Measurements from ENCODE around the gene SAGE1.
"Not testable (repeated sequence)": the region's sequence is repeated elsewhere in the genome, so short reads cannot be mapped to it uniquely, and the experiment has no call there.

Gene SAGE1, protein sequence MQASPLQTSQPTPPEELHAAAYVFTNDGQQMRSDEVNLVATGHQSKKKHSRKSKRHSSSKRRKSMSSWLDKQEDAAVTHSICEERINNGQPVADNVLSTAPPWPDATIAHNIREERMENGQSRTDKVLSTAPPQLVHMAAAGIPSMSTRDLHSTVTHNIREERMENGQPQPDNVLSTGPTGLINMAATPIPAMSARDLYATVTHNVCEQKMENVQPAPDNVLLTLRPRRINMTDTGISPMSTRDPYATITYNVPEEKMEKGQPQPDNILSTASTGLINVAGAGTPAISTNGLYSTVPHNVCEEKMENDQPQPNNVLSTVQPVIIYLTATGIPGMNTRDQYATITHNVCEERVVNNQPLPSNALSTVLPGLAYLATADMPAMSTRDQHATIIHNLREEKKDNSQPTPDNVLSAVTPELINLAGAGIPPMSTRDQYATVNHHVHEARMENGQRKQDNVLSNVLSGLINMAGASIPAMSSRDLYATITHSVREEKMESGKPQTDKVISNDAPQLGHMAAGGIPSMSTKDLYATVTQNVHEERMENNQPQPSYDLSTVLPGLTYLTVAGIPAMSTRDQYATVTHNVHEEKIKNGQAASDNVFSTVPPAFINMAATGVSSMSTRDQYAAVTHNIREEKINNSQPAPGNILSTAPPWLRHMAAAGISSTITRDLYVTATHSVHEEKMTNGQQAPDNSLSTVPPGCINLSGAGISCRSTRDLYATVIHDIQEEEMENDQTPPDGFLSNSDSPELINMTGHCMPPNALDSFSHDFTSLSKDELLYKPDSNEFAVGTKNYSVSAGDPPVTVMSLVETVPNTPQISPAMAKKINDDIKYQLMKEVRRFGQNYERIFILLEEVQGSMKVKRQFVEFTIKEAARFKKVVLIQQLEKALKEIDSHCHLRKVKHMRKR

DNA sequence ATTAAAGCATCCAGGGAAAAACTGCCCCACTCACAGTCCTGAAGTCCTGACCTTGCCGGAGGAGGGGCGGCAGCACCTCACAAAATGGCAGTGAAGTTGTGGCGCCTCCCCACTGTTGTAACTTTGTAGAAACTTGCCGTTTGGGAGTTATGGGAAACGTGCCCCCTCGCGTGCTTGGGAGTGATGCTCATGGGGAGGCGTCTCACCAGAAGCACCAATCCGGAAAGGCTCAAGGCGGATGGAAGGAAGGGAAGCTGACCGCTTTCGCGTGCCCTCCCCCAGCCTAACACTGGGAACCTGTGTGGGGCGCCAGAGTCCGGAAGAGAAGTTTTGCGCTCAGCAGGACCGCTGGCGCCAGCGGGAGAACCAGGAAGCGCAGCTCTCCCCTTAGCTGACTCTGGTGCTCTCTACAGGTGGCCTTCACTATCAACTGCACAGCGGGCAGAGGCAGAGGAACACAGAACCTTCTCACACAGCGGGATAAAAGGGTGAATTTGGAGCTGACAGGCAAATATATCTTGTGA lies at the start of gene SAGE1, which contains the start of gene CT45A10:
SAGE1 (plus strand) TSS at position 423 of the 524 bp plus-strand sequence. CDS start 2,527 bp downstream, outside the sequence.
CT45A10 (minus strand) TSS at position 151 of the 524 bp plus-strand sequence. CDS start 8,100 bp downstream, outside the sequence.
- no peak for DNase-seq

DNA sequence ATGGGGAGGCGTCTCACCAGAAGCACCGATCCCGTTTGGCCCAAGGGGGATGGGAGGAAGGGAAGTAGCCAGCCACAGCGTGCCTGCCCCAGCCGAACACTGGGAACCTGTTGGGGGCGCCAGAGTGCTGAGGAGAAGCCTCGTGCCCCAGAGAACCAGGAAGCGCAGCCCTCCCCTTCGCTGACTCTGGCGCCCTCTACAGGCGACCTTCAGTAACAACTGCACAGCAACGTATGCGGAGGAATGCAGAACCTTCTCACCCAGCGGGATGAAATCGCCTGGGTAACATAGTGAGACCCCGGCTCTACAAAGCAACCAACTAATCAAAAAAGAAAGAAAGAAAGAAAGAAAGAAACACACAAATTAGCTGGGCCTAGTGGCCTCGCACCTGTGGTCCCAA lies 39.1 kb upstream of the SAGE1 start, which contains the start of gene CT45A8:
CT45A8 (minus strand) TSS at position 101 of the 400 bp plus-strand sequence. CDS start 3,755 bp downstream, outside the sequence.
- not testable (repeated sequence) for DNase-seq

DNA sequence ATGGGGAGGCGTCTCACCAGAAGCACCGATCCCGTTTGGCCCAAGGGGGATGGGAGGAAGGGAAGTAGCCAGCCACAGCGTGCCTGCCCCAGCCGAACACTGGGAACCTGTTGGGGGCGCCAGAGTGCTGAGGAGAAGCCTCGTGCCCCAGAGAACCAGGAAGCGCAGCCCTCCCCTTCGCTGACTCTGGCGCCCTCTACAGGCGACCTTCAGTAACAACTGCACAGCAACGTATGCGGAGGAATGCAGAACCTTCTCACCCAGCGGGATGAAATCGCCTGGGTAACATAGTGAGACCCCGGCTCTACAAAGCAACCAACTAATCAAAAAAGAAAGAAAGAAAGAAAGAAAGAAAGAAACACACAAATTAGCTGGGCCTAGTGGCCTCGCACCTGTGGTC lies 21.8 kb upstream of the SAGE1 start, which contains the start of gene CT45A9:
CT45A9 (minus strand) TSS at position 101 of the 400 bp plus-strand sequence. CDS start 3,751 bp downstream, outside the sequence.
- not testable (repeated sequence) for DNase-seq

DNA sequence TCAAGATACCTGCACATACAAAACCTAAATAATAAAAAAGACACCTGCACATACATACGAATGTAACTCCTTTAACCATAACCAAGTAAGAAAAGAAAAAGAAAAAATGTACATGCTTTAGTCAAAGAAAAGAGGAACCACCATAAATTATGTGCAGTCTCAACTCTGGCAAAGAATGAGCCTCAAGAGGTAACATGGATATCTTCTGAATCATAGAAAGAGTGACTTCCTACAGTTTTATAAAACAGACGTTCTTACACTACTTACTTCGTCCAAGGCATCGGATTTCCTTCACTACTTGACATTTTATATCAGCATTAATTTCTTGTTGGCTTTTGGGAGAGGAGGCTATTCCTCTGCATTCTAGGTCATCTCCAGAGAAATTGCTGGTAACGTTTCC lies 10.8 kb upstream of the SAGE1 start:
- DNase-seq: not testable (repeated sequence)

DNA sequence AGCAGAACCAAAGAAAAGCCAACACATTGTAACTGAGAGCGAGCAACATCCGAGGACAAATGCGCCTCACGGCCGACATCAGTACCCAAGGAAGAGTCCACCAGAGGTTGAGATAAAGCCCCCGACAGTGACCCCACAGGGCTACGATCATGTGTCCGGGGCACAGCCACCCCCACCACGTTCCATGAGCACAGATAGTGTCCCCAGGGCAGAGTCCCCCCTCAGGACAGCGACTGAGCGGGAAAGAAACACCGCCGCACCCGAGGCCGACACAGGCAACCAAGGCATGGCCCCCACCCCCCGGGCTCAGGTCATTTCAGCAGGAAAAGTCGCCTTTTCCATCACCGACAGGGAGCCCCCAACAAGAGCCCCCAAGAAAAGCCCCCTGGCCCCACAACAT lies 5.3 kb upstream of the SAGE1 start:
- DNase-seq: not testable (repeated sequence)

DNA sequence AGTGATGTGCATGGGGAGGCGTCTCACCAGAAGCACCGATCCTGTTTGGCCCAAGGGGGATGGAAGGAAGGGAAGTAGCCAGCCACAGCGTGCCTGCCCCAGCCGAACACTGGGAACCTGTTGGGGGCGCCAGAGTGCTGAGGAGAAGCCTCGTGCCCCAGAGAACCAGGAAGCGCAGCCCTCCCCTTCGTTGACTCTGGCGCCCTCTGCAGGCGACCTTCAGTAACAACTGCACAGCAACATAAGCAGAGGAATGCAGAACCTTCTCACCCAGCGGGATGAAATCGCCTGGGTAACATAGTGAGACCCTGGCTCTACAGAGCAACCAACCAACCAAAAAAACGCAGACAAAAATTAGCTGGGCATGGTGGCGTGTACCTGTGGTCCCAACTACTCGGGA lies 4.5 kb upstream of the SAGE1 start:
- DNase-seq: not testable (repeated sequence)

DNA sequence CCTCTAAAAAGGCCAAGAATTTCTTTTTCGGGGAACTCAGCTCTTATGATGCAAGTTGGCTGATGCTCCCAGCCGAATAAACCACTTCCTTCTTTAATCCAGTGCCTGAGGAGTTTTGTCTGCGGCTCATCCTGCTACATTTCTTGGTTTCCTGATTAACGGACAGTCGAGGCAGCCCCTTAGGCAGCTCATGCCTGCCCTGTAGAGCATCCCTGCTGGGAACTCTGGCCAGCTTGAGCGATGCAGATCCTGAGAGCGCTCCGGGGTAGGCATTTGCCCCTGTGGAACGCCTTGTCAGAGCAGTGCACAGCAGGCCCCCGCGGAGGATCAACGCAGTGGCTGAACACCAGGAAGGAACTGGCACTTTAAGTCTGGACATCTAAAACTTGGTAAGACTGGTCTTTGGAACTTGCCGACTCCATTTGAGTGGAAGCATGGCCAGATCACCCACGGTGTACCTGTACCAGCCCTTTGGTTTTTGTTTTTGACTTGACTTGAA lies 3.4 kb upstream of the SAGE1 start:
- no peak for DNase-seq

DNA sequence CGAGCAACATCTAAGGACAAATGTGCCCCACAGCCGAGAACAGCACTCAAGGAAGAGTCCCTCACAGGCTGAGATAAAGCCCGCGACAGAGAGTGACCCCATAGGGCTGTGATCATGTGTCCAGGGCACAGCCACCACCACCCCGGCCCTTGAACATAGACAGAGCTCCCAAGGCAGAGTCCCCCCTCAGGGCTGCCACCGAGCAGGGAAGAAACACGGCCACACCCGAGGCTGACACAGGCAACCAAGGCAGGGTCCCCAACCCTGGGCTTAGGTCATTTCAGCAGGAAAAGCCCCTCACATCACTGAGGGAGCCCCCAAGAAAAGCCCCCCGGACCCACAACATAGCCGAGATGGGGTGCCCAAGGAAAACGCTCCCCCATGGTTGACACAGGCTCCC lies 735 bp upstream of the SAGE1 start:
- no peak for DNase-seq

DNA sequence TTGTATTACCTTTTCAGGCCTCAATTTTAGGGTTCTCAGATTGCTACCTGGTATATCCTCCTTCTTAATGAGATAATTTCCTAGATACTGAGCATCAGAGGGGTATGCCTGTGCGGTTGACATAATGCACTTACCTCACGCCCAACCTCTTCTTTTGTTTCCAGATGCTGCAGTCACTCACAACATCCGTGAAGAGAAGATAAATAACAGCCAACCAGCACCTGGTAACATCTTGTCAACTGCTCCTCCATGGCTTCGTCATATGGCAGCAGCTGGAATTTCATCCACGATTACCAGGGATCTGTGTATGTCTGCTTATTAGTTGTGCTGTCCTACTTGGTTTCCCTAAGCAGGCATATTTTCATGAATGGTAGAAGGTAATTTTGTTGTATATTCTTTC lies 16.7 kb downstream of the SAGE1 start:
- no peak for DNase-seq

DNA sequence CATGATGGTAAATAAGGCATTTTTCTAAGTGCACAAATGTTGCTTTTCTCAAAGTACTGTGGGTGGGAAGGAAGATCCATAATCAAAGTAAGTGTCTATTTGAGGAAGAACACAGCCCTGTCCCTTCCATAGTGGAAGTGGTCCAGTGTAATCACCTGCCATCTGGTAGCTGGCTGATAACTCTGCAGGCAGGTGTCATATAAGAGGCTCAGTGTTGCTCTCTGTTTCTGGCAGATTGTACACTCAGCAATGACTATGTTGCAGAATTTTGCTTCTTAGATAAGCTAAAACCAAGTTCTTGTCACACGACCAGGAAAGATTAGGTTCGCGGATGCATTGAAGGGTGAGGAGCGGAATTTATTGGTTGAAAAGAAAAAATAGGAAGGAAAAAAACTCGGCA lies 20.9 kb downstream of the SAGE1 start:
- DNase-seq: no peak

DNA sequence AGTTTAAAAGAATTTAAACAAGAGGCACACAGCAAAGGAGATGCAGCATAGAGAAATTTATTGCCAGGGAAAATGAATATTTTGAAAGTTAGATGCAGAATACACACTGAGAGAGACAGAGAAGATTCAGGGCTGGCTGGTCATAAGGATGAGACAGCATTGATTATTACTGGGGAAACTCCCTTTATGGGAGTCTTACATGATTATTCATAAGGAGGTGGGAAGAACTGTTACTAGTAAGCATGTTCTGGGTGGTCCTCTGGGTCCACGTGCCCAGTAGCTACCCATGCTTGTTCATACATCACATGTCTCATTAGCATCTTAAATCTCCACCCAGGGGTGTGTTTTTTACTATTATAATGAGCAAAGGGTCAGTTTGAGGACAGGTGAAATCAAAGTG lies 27.0 kb downstream of the SAGE1 start:
- not testable (repeated sequence) for DNase-seq

DNA sequence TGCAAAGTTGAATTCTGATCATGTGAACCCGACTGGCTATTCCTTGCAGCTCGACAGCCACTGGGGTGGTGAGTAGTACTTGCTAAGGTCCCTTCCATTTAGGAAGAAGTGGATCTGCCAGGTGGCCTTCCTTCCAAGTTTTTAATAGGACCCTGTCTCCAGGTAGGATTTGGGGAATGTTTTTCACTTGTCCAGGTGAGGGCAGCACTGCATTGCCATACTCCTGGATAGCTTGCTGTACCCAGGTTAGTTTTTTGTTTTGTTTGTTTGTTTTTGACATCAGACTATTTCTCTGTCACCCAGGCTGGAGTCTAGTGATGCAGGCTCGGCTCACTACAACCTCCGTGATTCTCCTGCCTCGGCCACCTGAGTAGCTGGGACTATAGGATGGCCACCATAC lies 29.8 kb downstream of the SAGE1 start:
- no peak for DNase-seq

DNA sequence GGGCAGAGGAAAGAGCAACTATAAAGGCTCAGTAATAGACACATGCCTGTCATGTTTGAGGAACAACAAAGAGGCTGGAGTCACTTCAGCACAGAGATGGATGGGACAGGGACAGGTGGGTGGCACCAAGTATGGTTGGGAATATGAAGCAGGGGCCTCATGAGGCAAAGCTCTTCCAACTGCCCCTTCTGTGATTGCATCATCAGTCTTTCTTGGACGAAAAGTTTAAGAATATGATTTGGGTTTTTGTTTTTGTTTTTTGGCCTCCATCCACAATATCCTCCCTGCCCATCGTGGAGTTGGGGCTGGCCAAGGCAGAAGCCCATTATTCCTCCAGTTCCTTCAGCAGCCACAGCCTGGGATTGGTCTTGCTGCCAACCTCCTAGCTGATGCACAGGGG lies 34.4 kb downstream of the SAGE1 start:
- DNase-seq: no peak

DNA sequence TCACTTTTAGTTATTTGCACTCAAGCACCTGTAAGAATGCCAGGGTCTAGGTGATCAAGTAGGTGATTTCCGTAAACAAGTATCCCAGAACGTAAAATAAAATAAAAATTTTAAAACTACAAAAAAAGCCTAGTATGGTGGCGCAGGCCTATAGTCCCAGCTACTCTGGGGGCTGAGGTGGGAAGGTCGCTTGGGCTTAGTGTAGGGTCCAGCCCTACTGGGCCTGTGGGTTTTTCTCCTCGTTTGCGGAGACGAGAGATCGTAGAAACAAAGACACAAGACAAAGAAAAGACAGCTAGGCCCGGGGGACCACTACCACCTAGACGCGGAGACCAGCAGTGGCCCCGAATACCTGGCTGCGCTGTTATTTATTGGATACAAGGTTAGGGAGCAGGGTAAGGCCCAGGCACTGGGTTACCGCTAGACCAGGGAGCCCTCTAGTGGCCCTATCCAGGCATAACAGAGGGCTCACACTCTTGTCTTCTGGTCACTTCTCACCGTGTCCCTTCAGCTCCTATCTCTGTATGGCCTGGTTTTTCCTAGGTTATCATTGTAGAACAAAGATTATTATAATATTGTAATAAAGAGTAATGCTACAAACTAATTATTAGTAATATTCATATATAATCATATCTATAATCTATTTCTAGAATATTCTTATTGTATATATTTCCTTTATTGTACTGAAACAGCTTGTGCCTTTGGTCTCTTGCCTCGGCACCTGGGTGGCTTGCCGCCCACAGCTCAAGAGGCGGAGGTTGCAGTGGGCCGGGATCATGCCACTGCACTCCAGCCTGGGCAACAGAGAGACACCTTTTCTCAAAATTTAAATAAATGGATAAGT lies 38.4 kb downstream of the SAGE1 start:
- DNase-seq: no peak

DNA sequence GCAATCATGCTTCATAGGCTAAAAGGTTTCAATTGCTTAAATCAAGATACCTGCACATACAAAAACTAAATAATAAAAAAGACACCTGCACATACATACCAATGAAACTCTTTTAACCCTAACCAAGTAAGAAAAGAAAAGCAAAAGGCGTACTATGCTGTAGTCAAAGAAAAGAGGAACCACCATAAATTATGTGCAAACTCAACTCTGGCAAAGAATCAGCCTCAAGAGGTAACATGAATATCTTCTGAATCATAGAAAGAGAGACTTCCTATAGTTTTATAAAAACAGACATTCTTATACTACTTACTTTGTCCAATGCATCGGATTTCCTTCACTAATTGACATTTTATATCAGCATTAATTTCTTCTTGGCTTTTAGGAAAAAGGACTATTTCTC lies 51.0 kb downstream of the SAGE1 start:
- no peak for DNase-seq

DNA sequence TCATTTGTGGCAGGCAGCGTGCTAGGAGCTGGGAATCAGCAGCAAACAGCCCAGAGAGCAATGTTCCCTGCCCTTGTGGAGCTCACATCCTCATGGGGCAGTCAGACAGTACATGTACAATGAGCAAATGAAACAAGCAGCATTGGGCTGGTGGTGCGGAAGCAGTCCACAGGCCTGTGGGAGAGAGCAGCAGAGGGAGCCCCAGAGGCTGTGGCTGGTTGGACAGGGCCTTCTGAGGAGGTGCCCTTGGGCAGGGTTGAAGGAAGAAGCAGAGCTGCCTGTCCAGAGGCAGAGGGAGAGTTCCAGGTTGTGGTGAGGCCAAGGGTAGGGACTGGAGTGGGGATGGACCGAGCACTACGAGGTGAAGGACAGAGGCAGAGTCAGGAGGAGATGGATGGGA lies 57.8 kb downstream of the SAGE1 start:
- DNase-seq: no peak

All from NCI-H2081 treated with DMSO at 0.1 percent for 48 hours (cell line).